WTC11 (cell line): ENCODE results near the gene PCID2. TPM values are rescaled to one million over a fixed set of nuclear protein-coding genes. Genes with fewer than 3 reads are reported as not detected.

Source experiments
- ATAC-seq: fragments of 200-7000 bp; cut with Tn5 transposase; 2 replicates; pipeline ENCODE4 v1.10.0; 2021; ENCODE audit warnings: mild to moderate bottlenecking, moderate library complexity
- CTCF ChIA-PET: fragments of 300-600 bp; sonication (Branson Sonifier 250); formaldehyde crosslinking; loops from one replicate; lab custom pipeline; 2021; ENCODE audit warnings: antibody characterized with exemption; lab: Charles Lee
- POLR2A ChIA-PET: fragments of 350-600 bp; sonication (Branson Sonifier 250); formaldehyde crosslinking; loops from one replicate; lab custom pipeline; 2021; ENCODE audit warnings: antibody characterized with exemption; lab: Charles Lee
- DNase-seq: peaks from one replicate; pipeline ENCODE4 v3.0.0; 2021; ENCODE audit warnings: low spot score
- H3K27ac Mint-ChIP-seq: 2 replicates; pipeline ENCODE4 v1.8.0; 2021; ENCODE audit warnings: mixed read lengths
- H3K27me3 Mint-ChIP-seq: 2 replicates; pipeline ENCODE4 v1.8.0; 2021; ENCODE audit warnings: low read depth, mild to moderate bottlenecking, moderate library complexity, mixed read lengths
- H3K36me3 Mint-ChIP-seq: 2 replicates; pipeline ENCODE4 v1.8.0; 2021; ENCODE audit warnings: mixed read lengths
- H3K4me1 Mint-ChIP-seq: 2 replicates; pipeline ENCODE4 v1.8.0; 2022; ENCODE audit warnings: mixed read lengths
- H3K4me3 Mint-ChIP-seq: 2 replicates; pipeline ENCODE4 v1.8.0; 2021; ENCODE audit warnings: mild to moderate bottlenecking, moderate library complexity, mixed read lengths
- H3K9me3 Mint-ChIP-seq: 2 replicates; pipeline ENCODE4 v1.8.0; 2021; ENCODE audit warnings: mixed read lengths
- ARID4B ChIP-seq: sonication (generic); formaldehyde crosslinking; IDR thresholded peaks from 2 replicates; pipeline ENCODE4 v1.8.0; 2023; ENCODE audit warnings: missing genetic modification reagents, mild to moderate bottlenecking, borderline replicate concordance
- ATF1 ChIP-seq: sonication (generic); formaldehyde crosslinking; IDR thresholded peaks from 2 replicates; pipeline ENCODE4 v1.8.1; 2023; ENCODE audit warnings: mild to moderate bottlenecking, moderate library complexity, missing genetic modification reagents
- CBFB ChIP-seq: sonication (generic); formaldehyde crosslinking; IDR thresholded peaks from 2 replicates; pipeline ENCODE4 v1.8.1; 2022; ENCODE audit warnings: mild to moderate bottlenecking, low read depth, missing genetic modification reagents
- CREB1 ChIP-seq: sonication (generic); formaldehyde crosslinking; IDR thresholded peaks from 2 replicates; pipeline ENCODE4 v1.8.0; 2023; ENCODE audit warnings: mild to moderate bottlenecking, missing genetic modification reagents
- ELF4 ChIP-seq: sonication (generic); formaldehyde crosslinking; IDR thresholded peaks from 2 replicates; pipeline ENCODE4 v1.8.1; 2022; ENCODE audit warnings: low read depth, mild to moderate bottlenecking, moderate library complexity, missing genetic modification reagents
- ETV6 ChIP-seq: sonication (generic); formaldehyde crosslinking; IDR thresholded peaks from 2 replicates; pipeline ENCODE4 v1.8.1; 2022; ENCODE audit warnings: mild to moderate bottlenecking, missing genetic modification reagents
- FOXK1 ChIP-seq: sonication (generic); formaldehyde crosslinking; IDR thresholded peaks from 2 replicates; pipeline ENCODE4 v1.8.0; 2022; ENCODE audit warnings: mild to moderate bottlenecking, moderate library complexity, missing genetic modification reagents
- FOXP1 ChIP-seq: sonication (generic); formaldehyde crosslinking; IDR thresholded peaks from 2 replicates; pipeline ENCODE4 v1.8.0; 2022; ENCODE audit warnings: missing genetic modification reagents, mild to moderate bottlenecking, moderate library complexity, borderline replicate concordance
- GRHL2 ChIP-seq: fragments of 250-450 bp; sonication (Bioruptor Pico); IDR thresholded peaks from 2 replicates; pipeline ENCODE4 v1.8.0; 2022; ENCODE audit warnings: mild to moderate bottlenecking, moderate library complexity; ENCODE audit not compliant: insufficient replicate concordance, severe bottlenecking
- HMGXB4 ChIP-seq: sonication (generic); formaldehyde crosslinking; IDR thresholded peaks from 2 replicates; pipeline ENCODE4 v1.8.1; 2023; ENCODE audit warnings: mild to moderate bottlenecking, moderate library complexity, missing genetic modification reagents
- IRF2 ChIP-seq: sonication (generic); formaldehyde crosslinking; IDR thresholded peaks from 2 replicates; pipeline ENCODE4 v1.8.0; 2022; ENCODE audit warnings: low read depth, missing genetic modification reagents, borderline replicate concordance
- KAT7 ChIP-seq: sonication (generic); formaldehyde crosslinking; IDR thresholded peaks from 2 replicates; pipeline ENCODE4 v1.8.1; 2023; ENCODE audit warnings: missing genetic modification reagents, mild to moderate bottlenecking, borderline replicate concordance
- MAX ChIP-seq: sonication (generic); formaldehyde crosslinking; IDR thresholded peaks from 2 replicates; pipeline ENCODE4 v1.8.0; 2022; ENCODE audit warnings: mild to moderate bottlenecking, missing genetic modification reagents
- MYBL2 ChIP-seq: sonication (generic); formaldehyde crosslinking; IDR thresholded peaks from 2 replicates; pipeline ENCODE4 v1.8.1; 2023; ENCODE audit warnings: mild to moderate bottlenecking, moderate library complexity, missing genetic modification reagents
- NR1H2 ChIP-seq: sonication (generic); formaldehyde crosslinking; IDR thresholded peaks from 2 replicates; pipeline ENCODE4 v1.9.0; 2021; ENCODE audit warnings: mild to moderate bottlenecking, moderate library complexity, missing genetic modification reagents
- PRDM15 ChIP-seq: sonication (generic); formaldehyde crosslinking; IDR thresholded peaks from 2 replicates; pipeline ENCODE4 v1.8.0; 2022; ENCODE audit warnings: missing genetic modification reagents
- SMAD4 ChIP-seq: sonication (generic); formaldehyde crosslinking; IDR thresholded peaks from 2 replicates; pipeline ENCODE4 v1.8.0; 2022; ENCODE audit warnings: mild to moderate bottlenecking, missing genetic modification reagents
- ZBTB21 ChIP-seq: sonication (generic); formaldehyde crosslinking; IDR thresholded peaks from 2 replicates; pipeline ENCODE4 v1.8.1; 2023; ENCODE audit warnings: mild to moderate bottlenecking, missing genetic modification reagents, borderline replicate concordance
- ZNF121 ChIP-seq: sonication (generic); formaldehyde crosslinking; IDR thresholded peaks from 2 replicates; pipeline ENCODE4 v1.8.0; 2023; ENCODE audit warnings: missing genetic modification reagents
- ZNF416 ChIP-seq: fragments of 250-450 bp; sonication (Bioruptor Pico); IDR thresholded peaks from 2 replicates; pipeline ENCODE4 v1.9.0; 2021; ENCODE audit warnings: mild to moderate bottlenecking, inconsistent platforms
- ZNF425 ChIP-seq: fragments of 250-450 bp; sonication (Bioruptor Pico); conservative IDR thresholded peaks from 2 replicates; pipeline ENCODE4 v1.9.0; 2021; ENCODE audit warnings: mild to moderate bottlenecking
- total RNA-seq: library from RNA; stranded (reverse); gene quantifications from 3 replicates; pipeline ENCODE4 v1.2.3, GENCODE V29; 2021

PCID2 gene
- total RNA-seq, 1 experiment from 2014 or later: 69.4 TPM

- TF ChIP-seq ZNF425 (CRISPR knock-in tag): no peak
- TF ChIP-seq, all 79 proteins: peak for 0
Observed at GRCh38 chr13:113219256-113219940, 10.9 kb upstream of the PCID2 start (continued).

- ATAC-seq: no peak
- ChIA-PET CTCF (no interaction called here), POLR2A (interaction anchor here (0.6 kb wide), 1 partner anchor 60 kb away, joined by 3 read pairs; the partner anchor contains the start of gene PROZ)
- H3K27me3 Mint-ChIP-seq: no peaks in the 10 kb centered on the region
- TF ChIP-seq CBFB (CRISPR knock-in tag) (no peak), IRF2 (CRISPR knock-in tag) (no peak), KAT7 (CRISPR knock-in tag) (no peak), SMAD4 (CRISPR knock-in tag) (no peak), ARID4B (no peak), PRDM15 (no peak), HMGXB4 (CRISPR knock-in tag) (no peak), MAX (no peak), CREB1 (CRISPR knock-in tag) (no peak), ZNF416 (CRISPR knock-in tag) (no peak), MYBL2 (CRISPR knock-in tag) (no peak), ATF1 (no peak), ETV6 (CRISPR knock-in tag) (no peak), ZNF121 (CRISPR knock-in tag) (no peak), FOXP1 (CRISPR knock-in tag) (no peak), ZBTB21 (CRISPR knock-in tag) (no peak), ELF4 (CRISPR knock-in tag) (no peak), NR1H2 (CRISPR knock-in tag) (no peak), GRHL2 (CRISPR knock-in tag) (no peak), FOXK1 (no peak)
- H3K9me3 Mint-ChIP-seq: no peaks in the 10 kb centered on the region
- no peak overlapping the region; the same call in 1 of the 2 replicates for H3K27ac Mint-ChIP-seq
- H3K4me3 Mint-ChIP-seq: no peak overlapping the region
- H3K36me3 Mint-ChIP-seq: peaks cover 35% of the 10 kb centered on the region
- no peak for DNase-seq
- H3K4me1 Mint-ChIP-seq: peaks cover 5% of the 10 kb centered on the region
Observed at GRCh38 chr13:113218586-113218985, 10.1 kb upstream of the PCID2 start.
